ENCODE measurements around the gene USB1.

Gene USB1

DNA sequence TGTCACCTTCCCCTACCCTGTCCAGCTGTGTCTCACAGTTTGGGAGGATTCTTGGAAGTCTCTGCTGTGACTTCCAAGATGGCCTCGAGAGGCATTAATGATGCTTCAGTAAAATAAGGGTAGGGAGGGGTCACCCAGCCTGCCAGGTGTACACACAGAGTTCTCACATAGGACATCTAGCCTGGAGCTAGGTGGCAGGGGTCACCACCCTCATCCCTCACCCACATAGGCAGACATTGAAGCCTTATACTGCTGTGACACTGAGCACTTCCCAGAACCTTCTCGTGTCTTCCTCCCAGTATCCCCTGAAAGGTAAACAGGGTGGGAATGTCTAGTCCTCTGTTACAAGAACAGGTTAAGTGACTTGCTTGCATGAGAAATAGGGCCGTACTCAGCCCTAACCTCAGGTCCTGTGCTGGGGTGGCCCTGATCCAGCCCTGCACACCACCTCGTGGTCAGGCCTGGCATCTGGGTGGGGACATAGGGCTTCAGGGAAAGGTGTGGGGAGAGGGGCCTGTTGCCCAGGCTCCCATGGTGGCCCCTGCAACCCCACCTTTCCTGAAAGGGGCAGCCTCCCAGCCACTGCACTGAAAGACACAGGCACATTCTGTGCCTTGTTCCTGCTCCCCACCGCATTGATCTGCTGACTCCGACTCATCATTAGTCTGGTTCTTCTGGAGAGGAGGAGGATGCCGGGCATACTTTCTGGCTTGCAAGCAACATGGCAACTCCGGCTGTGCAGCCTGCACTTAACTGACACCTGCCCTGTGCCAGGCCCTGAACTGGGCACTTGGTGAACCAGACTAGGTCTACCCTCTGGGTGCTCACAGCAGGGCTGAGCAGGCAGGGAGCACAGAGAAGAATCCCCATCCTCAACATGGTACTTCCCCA is 20.7 kb downstream of the USB1 start:
- peak; percentile 76 for DNase-seq

GRCh38 chr16:58022601-58023371 is 21.6 kb downstream of the USB1 start:
- peak; percentile 81 for DNase-seq

DNA sequence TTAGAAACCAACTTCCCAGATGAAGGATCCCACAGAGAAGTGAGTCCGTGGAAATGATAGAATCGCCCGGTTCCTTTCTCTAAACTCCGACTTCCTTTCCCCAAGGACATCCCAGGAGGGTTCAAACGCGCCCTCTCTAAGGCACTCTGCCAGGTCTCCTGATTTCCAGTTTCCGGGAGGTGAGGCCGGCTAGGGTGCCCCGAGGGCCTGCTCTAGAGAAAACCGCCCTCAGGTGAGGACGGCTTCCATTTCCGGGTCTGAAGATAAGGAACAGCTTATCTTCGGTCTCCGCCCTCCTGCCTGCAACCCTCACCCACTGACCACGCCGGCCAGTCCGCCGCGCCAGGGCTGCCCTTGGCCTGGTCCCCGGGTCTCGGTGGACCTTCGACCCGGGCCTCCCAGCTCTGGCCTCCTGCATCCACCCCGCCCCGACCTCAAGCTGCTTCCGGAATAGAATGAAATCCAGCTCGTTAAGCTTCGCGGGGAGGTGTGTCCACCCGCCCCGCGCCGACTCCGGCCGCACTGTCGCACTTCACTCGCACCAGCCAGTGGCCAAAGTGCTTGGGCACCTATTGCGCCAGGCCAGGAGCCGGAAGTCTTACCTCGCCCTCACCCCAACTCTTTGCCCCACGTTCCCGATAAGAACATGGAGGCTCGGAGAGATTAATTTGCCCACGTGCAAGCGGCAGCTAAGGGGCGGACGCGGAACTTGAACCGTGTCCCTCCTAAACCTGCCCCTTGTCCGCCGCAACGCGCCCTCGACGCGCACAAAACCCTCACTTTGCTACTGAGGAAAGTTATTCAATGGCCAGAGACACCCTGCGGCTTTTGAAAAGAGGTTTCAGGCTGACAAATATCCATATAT is 23.5 kb downstream of the USB1 start:
- no peak for DNase-seq

DNA sequence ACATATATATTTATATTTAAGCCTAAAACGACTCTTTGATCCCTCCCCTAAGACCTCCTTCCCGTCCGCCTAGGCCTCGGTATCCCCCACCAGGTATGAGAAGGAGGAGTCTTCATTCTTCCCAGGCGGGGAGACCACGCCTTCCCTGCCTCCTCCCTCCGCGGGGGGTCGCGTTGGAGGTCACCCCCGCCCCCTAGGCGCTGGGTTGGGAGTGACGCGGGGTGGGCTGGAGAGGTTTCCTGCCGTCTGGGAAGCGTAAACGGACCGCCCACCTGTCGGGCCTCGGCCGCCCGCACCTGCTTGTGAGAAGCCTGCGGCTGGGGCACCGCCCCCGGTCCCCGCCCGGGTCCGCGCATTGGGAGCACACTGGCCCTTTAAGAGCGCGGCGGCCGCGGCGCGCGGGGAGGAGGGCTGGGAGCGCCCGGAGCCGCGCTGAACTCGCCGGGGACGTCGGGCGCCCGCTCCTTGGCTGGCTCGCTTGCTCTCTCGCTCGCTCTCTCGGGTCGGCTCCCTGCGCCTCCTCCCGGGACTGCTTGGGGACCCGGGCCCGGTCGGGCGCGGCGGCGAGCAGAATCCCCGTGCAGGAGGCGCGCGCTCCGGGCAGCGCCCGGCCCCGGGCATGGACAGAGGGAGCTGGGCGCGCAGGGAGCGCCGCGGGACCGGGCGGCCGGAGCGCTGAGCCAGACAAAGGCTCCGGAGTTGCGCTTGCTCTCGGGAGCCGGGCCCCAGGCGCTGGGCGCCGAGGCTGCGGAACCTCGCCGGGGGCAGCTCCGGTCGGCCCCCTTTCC is 24.3 kb downstream of the USB1 start, which contains the start of gene MMP15:
Gene MMP15 (plus strand): TSS at position 404 of the 788 bp plus-strand sequence. CDS start 597 bp downstream, outside the sequence.
- peak; percentile 67 for DNase-seq

- peak; percentile 62 for DNase-seq
These were observed 25.0 kb downstream of the USB1 start for GRCh38 chr16:58026139-58026704.

DNA sequence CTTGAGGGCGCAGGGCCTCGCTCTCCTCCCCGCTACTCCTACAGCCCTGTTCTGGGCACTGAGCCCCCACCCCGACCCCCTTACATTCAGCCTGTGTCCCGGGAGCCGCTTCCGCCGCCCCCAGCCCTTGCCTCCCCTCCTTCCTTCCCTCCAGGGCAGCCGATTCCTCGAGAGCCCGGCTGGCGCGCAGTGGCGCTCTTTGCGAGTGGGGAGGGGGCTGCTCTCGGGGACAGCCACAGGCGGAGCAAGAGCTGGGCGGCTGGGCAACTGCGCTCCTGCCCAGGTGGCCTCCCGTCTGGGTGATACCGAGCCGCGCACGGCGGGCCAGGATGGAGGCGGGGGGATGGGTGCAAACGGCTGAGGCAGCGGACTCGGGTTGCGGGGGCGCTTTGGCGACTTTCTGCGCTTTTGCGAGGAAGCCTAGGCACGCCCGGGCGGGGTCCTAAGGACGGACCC is 25.5 kb downstream of the USB1 start:
- no peak for DNase-seq

GRCh38 chr16:58027161-58027915 is 26.1 kb downstream of the USB1 start:
- DNase-seq: peak; percentile 38

DNA sequence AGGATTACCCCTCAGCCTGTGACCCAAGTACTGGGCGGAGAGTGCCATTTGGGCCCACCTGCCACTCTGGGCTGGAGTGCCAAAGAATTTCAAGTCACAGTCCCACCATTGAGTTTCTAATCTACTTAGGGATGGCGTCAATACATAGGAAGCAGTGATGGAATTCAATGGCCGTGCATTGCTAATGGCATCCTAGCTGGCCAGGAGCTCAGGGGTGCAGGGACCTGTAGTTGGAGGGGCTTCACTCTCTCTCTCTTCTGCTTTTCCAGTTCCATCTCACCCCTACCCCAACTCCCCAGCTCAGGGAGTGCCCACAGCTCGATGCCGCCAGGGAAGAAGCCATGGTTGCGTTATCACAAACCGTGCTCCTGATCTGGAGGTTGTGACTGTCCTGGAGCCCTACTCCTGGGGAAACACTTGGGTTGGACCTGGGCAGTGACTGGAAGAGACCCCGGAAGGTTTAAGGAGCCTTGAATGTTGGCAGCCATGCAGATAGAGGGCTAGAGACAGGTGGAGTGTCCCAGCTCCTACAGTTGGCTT is 26.8 kb downstream of the USB1 start:
- no peak for DNase-seq

- DNase-seq: peak; percentile 45
These were observed 27.4 kb downstream of the USB1 start for GRCh38 chr16:58028541-58029070.

DNA sequence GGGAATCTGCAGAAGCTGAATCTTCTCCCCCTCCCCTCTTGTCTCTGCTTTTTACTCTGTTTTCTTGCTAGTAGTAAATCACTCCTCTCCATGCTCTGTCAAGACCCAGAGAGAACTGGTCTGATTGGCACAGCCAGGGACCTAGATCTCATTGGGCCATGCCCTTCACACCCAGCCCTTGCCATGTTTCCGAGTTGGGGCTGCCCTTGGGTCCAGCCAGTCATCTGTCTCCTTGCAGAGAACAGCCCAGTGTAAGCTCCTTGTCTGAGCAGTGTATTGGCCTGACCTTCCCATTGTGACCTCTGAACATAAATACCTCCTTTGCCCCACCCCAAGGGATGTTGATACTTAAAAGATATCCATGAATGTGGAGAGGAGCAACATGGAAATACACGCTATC is 28.2 kb downstream of the USB1 start:
- no peak for DNase-seq

DNA sequence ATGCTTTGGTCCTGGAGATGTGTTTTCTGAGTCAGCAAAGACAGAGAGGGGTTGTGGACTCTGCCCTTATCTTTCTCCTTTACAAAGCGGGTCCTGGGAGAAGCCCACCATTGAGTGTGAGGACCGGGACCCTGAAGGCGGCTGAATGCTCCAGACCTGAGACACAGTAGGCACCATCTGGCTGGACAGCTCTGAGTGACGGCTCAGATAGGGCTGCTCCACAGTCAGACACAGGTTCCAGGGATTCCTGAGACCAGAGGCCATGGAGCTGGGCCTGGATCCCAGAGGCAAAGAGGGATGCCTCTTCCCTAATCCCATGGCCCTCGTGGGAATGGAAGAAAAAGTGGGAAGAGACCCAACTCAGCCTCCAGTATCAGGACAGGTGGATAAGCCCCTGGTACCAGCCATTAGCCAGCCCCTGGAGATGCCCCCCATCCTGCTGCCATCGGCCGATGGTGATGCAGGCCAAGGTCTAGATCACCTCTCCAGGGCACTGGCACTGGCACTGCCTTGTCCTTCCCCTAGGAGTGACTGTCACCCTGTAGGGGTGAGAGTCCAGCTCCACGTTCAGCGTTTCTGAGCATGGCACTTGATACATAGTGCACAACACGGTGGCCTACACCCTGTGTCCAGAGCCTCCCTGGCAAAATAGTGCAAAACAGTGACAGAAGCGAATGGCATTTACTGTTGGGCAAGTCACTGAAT is 29.1 kb downstream of the USB1 start:
- no peak for DNase-seq

- DNase-seq: no peak
These were observed 30.0 kb downstream of the USB1 start for GRCh38 chr16:58031016-58031800.

GRCh38 chr16:58032710-58033293 is 31.6 kb downstream of the USB1 start:
- no peak for DNase-seq

DNA sequence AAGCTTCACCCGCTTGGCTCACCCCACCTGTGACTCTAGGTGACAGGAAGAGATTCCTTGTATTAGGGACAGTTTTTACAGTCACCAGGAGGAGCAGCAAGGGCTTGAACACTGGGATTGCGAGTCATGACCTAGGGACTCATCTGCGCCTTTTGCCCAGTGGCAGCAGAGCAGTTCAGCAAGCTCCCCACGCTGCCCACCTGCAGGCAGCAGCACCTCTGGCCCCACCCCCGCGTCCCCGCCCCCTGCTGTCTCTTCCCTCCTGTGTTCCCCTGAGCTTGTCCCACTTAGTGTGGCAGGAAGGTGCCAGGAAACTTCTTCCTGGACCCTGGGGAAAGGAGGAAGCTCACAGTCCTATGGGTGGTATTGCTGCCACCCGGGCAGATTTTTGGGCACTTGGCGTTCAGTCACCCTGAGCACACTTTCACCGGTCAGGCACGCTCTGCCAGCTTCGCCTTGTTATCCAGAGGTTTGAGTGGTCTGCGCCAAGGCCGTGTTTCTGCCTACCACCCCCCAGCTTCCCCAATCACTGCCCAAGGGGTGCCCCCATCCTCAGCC is 33.0 kb downstream of the USB1 start:
- no peak for DNase-seq

DNA sequence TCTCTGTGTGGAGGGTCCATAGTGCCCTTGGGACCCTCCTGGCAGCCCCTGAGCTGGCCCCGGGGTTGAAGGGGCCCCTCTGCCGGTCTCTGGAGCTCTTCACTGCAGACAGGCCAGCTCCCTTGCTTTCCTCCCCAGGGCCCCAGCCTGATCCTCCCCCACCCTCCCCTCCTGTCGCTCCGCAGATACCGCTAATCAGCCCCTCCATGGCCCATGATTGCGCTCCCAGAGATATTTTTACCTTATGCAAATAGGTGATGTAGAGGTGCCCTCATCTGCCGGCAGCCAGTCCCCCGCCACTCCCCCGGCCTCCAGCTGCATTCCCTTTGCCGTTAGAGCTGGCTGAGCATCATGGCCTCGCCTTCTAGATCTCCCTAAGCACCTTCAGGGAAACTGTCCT is 33.6 kb downstream of the USB1 start:
- no peak for DNase-seq

- no peak for DNase-seq
These were observed 34.4 kb downstream of the USB1 start for GRCh38 chr16:58035356-58036170.

- no peak for DNase-seq
These were observed 35.7 kb downstream of the USB1 start for GRCh38 chr16:58036943-58037342.
